Right cardiac atrium (tissue), 5 donors: ENCODE measurements around the gene WFDC12. TPM values are rescaled to one million over a fixed set of nuclear protein-coding genes. Genes with fewer than 3 reads are reported as not detected.
A peak's percentile ranks its signal among the peaks of the same experiment; 100 is the strongest.

Source experiments
- ATAC-seq, 2 donors: fragments of 200-7000 bp; cut with Tn5 transposase; one replicate each; pipeline versions ENCODE4 v1.8.0 to v1.9.1; 2020; ENCODE audit warnings: moderate library complexity in 2 of 2, mild to moderate bottlenecking in 1 of 2
- DNase-seq, 3 donors: peaks; one replicate each; pipeline ENCODE4 v3.0.0-alpha.2; 2020
- H3K27ac ChIP-seq: one replicate; pipeline ENCODE4 v1.5.1; 2013; ENCODE audit warnings: mild to moderate bottlenecking, low read length, control low read depth, moderate library complexity
- H3K27me3 ChIP-seq: one replicate; pipeline ENCODE4 v1.6.1; 2013; ENCODE audit not compliant: control insufficient read depth, insufficient read depth
- H3K4me1 ChIP-seq: one replicate; pipeline ENCODE4 v1.6.1; 2013; ENCODE audit warnings: low read length; ENCODE audit not compliant: control insufficient read depth, insufficient read depth
- H3K4me3 ChIP-seq: one replicate; pipeline ENCODE4 v1.5.1; 2013; ENCODE audit warnings: low read length, control low read depth
- H3K9me3 ChIP-seq: one replicate; pipeline ENCODE4 v1.6.1; 2013; ENCODE audit warnings: low read length; ENCODE audit not compliant: control insufficient read depth
- WGBS: extraction: QIAGEN DNeasy Blood & Tissue Kit; methylation state at CpG from one replicate; pipeline ENCODE4 v1.1.7; 2013; 5-methylcytosine and 5-hydroxymethylcytosine counted together
- intact Hi-C, 4 donors: fragments of 100-400 bp; cut with DNase I; formaldehyde crosslinking; loops; one replicate each; pipeline versions ENCODE4 v1.11.0 to v1.14.0; 2022 to 2023
- polyA plus RNA-seq: library from polyadenylated mRNA; stranded (reverse); fragments of 200-250 nt; gene quantifications from one replicate; pipeline ENCODE4 v1.2.3, GENCODE V29; 2013
- total RNA-seq, 4 donors: library from RNA; stranded (reverse); fragmentation: NEBNext Ultra II Directional; extraction: Animal tissue kit (Norgen Biotek cat#: 25700); gene quantifications; one replicate each; pipeline ENCODE4 v1.2.1, GENCODE V29; 2021
- donor health status: healthy with polysubstance abuse.
- donor health status: DM: no; HTN: yes; CAD: no.
- donor health status: DM: no; HTN: no; CAD: no.
- donor health status: DM: no; HTN: yes; CAD: no; lungs with severe emphysema.
- donor health status: DM: yes; HTN: yes; CAD: no.

WFDC12 gene
- total and polyA plus RNA-seq, 5 donors: not detected

GRCh38 chr20:45115386-45115774 is 8.9 kb downstream of the WFDC12 start:
- intact Hi-C loops: no loop called here
- ATAC-seq: no peak

GRCh38 chr20:45114465-45115385 is 9.5 kb downstream of the WFDC12 start, which contains the start of gene WFDC5:
TSS of gene WFDC5 (minus strand) at chr20:45115174. CDS start at chr20:45115083, 91 bp downstream.
- ATAC-seq (no peak), DNase-seq (no peak)
- WGBS: 48% methylated on average over 16 of the region's 16 CpGs
- no peaks in the 10 kb centered on the region for H3K4me1 ChIP-seq
- no peak within 1 kb of the TSS for H3K4me3 ChIP-seq
- H3K9me3 ChIP-seq: no peaks in the 10 kb centered on the region
- no peaks in the 10 kb centered on the region for H3K27me3 ChIP-seq
- no peak within 1 kb of the TSS for H3K27ac ChIP-seq
- intact Hi-C loops: no loop called here

More at GRCh38 chr20:45115386-45115774, 8.9 kb downstream of the WFDC12 start:
- no peaks in the 10 kb centered on the region for H3K4me1 ChIP-seq
- WGBS: 63% methylated on average over 3 of the region's 3 CpGs
- no peaks in the 10 kb centered on the region for H3K9me3 ChIP-seq
- no peaks in the 10 kb centered on the region for H3K27me3 ChIP-seq
- no peak overlapping the region for H3K27ac ChIP-seq
- no peak overlapping the region for H3K4me3 ChIP-seq
- DNase-seq: no peak

GRCh38 chr20:45113865-45114264 is 10.4 kb downstream of the WFDC12 start:
- no peak for DNase-seq
- Histone ChIP-seq H3K4me3 (no peak overlapping the region), H3K9me3 (no peaks in the 10 kb centered on the region), H3K27me3 (no peaks in the 10 kb centered on the region), H3K27ac (no peak overlapping the region), H3K4me1 (no peaks in the 10 kb centered on the region)
- ATAC-seq: no peak
- intact Hi-C loops: no loop called here
- 90% methylated on average over 3 of the region's 3 CpGs for WGBS

GRCh38 chr20:45112754-45113153 is 11.5 kb downstream of the WFDC12 start:
- Histone ChIP-seq H3K27me3 (no peaks in the 10 kb centered on the region), H3K27ac (no peak overlapping the region), H3K4me1 (no peaks in the 10 kb centered on the region), H3K4me3 (no peak overlapping the region), H3K9me3 (no peaks in the 10 kb centered on the region)
- DNase-seq (no peak), ATAC-seq (no peak)
- intact Hi-C loops: no loop called here

GRCh38 chr20:45111799-45112471 is 12.3 kb downstream of the WFDC12 start:
- intact Hi-C loops: no loop called here
- Histone ChIP-seq H3K27me3 (no peaks in the 10 kb centered on the region), H3K4me3 (no peak overlapping the region), H3K27ac (no peak overlapping the region), H3K4me1 (no peaks in the 10 kb centered on the region), H3K9me3 (no peaks in the 10 kb centered on the region)
- WGBS: 47% methylated on average over 17 of the region's 17 CpGs
- peak in 1 of 2 donors; percentile 11 for ATAC-seq
- DNase-seq: no peak

GRCh38 chr20:45111285-45111684 is 13.0 kb downstream of the WFDC12 start:
- 73% methylated on average over 11 of the region's 11 CpGs for WGBS
- intact Hi-C loops: no loop called here
- ATAC-seq: no peak
- H3K4me1 ChIP-seq: no peaks in the 10 kb centered on the region
- no peak for DNase-seq
- no peak overlapping the region for H3K4me3 ChIP-seq
- no peak overlapping the region for H3K27ac ChIP-seq
- no peaks in the 10 kb centered on the region for H3K27me3 ChIP-seq
- H3K9me3 ChIP-seq: no peaks in the 10 kb centered on the region

- Histone ChIP-seq H3K27ac (no peak overlapping the region), H3K27me3 (no peaks in the 10 kb centered on the region), H3K4me1 (no peaks in the 10 kb centered on the region), H3K4me3 (no peak overlapping the region), H3K9me3 (no peaks in the 10 kb centered on the region)
- WGBS: 88% methylated on average over 11 of the region's 11 CpGs
- ATAC-seq: no peak
- intact Hi-C loops: no loop called here
- DNase-seq: no peak
Measured at GRCh38 chr20:45110301-45110700, 14.0 kb downstream of the WFDC12 start.

GRCh38 chr20:45109634-45110033 is 14.6 kb downstream of the WFDC12 start:
- intact Hi-C loops: no loop called here
- H3K27me3 ChIP-seq: no peaks in the 10 kb centered on the region
- 59% methylated on average over 8 of the region's 8 CpGs for WGBS

GRCh38 chr20:45105317-45105716 is 18.9 kb downstream of the WFDC12 start:
- 89% methylated on average over 2 of the region's 2 CpGs for WGBS
- Histone ChIP-seq H3K9me3 (no peaks in the 10 kb centered on the region), H3K27ac (no peak overlapping the region), H3K27me3 (no peaks in the 10 kb centered on the region), H3K4me3 (no peak overlapping the region), H3K4me1 (no peaks in the 10 kb centered on the region)
- ATAC-seq (no peak), DNase-seq (no peak)
- intact Hi-C loops: no loop called here

More at GRCh38 chr20:45109634-45110033, 14.6 kb downstream of the WFDC12 start:
- H3K4me1 ChIP-seq: no peaks in the 10 kb centered on the region
- no peaks in the 10 kb centered on the region for H3K9me3 ChIP-seq
- no peak overlapping the region for H3K27ac ChIP-seq
- no peak for ATAC-seq
- no peak overlapping the region for H3K4me3 ChIP-seq
- no peak for DNase-seq

GRCh38 chr20:45104786-45105185 is 19.5 kb downstream of the WFDC12 start:
- no peaks in the 10 kb centered on the region for H3K4me1 ChIP-seq
- H3K9me3 ChIP-seq: no peaks in the 10 kb centered on the region
- no peak overlapping the region for H3K27ac ChIP-seq
- DNase-seq (no peak), ATAC-seq (no peak)
- H3K4me3 ChIP-seq: no peak overlapping the region
- H3K27me3 ChIP-seq: no peaks in the 10 kb centered on the region
- intact Hi-C loops: no loop called here
- WGBS: 66% methylated on average over 5 of the region's 5 CpGs

GRCh38 chr20:45103072-45103471 is 21.2 kb downstream of the WFDC12 start:
- no peak overlapping the region for H3K27ac ChIP-seq
- H3K9me3 ChIP-seq: no peaks in the 10 kb centered on the region
- no peaks in the 10 kb centered on the region for H3K4me1 ChIP-seq
- no peak for DNase-seq
- intact Hi-C loops: no loop called here
- no peaks in the 10 kb centered on the region for H3K27me3 ChIP-seq
- ATAC-seq: no peak
- H3K4me3 ChIP-seq: no peak overlapping the region
- WGBS: 67% methylated on average over 2 of the region's 2 CpGs
